HG03025 (cell line): Measurements from ENCODE around the gene RIC1.
"Not testable (repeated sequence)": the region's sequence is repeated elsewhere in the genome, so short reads cannot be mapped to it uniquely, and the experiment has no call there.

ENCODE experiments used
- ATAC-seq: cut with Tn5 transposase; IDR thresholded peaks from one replicate; pipeline ENCODE4 v1.9.1; 2021; ENCODE audit warnings: mild to moderate bottlenecking, moderate library complexity; ENCODE audit not compliant: unreplicated experiment, low FRiP score

The RIC1 gene

GRCh38 chr9:5652821-5653220 lies 23.9 kb downstream of the RIC1 start:
- no peak for ATAC-seq

- ATAC-seq: not testable (repeated sequence)
Measured at GRCh38 chr9:5662804-5663203, 33.9 kb downstream of the RIC1 start.

- no peak for ATAC-seq
Measured at GRCh38 chr9:5665059-5665458, 36.2 kb downstream of the RIC1 start.

GRCh38 chr9:5667391-5667790 lies 38.5 kb downstream of the RIC1 start:
- no peak for ATAC-seq

GRCh38 chr9:5670079-5670478 lies 41.2 kb downstream of the RIC1 start:
- ATAC-seq: no peak

- ATAC-seq: no peak
Measured at GRCh38 chr9:5671711-5672353, 42.9 kb downstream of the RIC1 start.

GRCh38 chr9:5675046-5675445 lies 46.1 kb downstream of the RIC1 start:
- ATAC-seq: not testable (repeated sequence)

- ATAC-seq: not testable (repeated sequence)
Measured at GRCh38 chr9:5683591-5683990, 54.7 kb downstream of the RIC1 start.

- ATAC-seq: no peak
Measured at GRCh38 chr9:5684101-5684500, 55.2 kb downstream of the RIC1 start.

GRCh38 chr9:5688109-5688508 lies 59.2 kb downstream of the RIC1 start:
- ATAC-seq: no peak

GRCh38 chr9:5690278-5690677 lies 61.4 kb downstream of the RIC1 start:
- ATAC-seq: no peak

- ATAC-seq: no peak
Measured at GRCh38 chr9:5695860-5696259, 67.0 kb downstream of the RIC1 start.

GRCh38 chr9:5696884-5697283 lies 68.0 kb downstream of the RIC1 start:
- no peak for ATAC-seq

- no peak for ATAC-seq
Measured at GRCh38 chr9:5698004-5698403, 69.1 kb downstream of the RIC1 start.

- ATAC-seq: no peak
Measured at GRCh38 chr9:5698810-5699556, 70.1 kb downstream of the RIC1 start.

- no peak for ATAC-seq
Measured at GRCh38 chr9:5708414-5708813, 79.5 kb downstream of the RIC1 start.

- no peak for ATAC-seq
Measured at GRCh38 chr9:5712651-5713390, 83.9 kb downstream of the RIC1 start.

GRCh38 chr9:5714501-5715401 lies 85.8 kb downstream of the RIC1 start:
- ATAC-seq: no peak

- ATAC-seq: no peak
Measured at GRCh38 chr9:5715548-5716127, 86.7 kb downstream of the RIC1 start.

GRCh38 chr9:5717434-5717833 lies 88.5 kb downstream of the RIC1 start:
- ATAC-seq: not testable (repeated sequence)
